GM18858 (cell line): Measurements from ENCODE around the gene KRTAP10-6.
"Not testable (repeated sequence)": the region's sequence is repeated elsewhere in the genome, so short reads cannot be mapped to it uniquely, and the experiment has no call there.

Experiments
- ATAC-seq: cut with Tn5 transposase; IDR thresholded peaks from one replicate; pipeline ENCODE4 v1.9.1; 2021; ENCODE audit not compliant: unreplicated experiment

The KRTAP10-6 gene

GRCh38 chr21:44564099-44564498 lies 28.2 kb downstream of the KRTAP10-6 start:
- no peak for ATAC-seq

GRCh38 chr21:44558695-44559094 lies 33.6 kb downstream of the KRTAP10-6 start, which contains the start of gene KRTAP10-3:
Gene KRTAP10-3, minus strand, starts transcription at chr21:44558795. Its CDS starts 80 bp downstream, at chr21:44558715.
- ATAC-seq = no peak

GRCh38 chr21:44558329-44558675 lies 34.0 kb downstream of the KRTAP10-6 start:
- not testable (repeated sequence) for ATAC-seq

- ATAC-seq = no peak
Measured at GRCh38 chr21:44557491-44558328, 34.6 kb downstream of the KRTAP10-6 start.

GRCh38 chr21:44556879-44557278 lies 35.4 kb downstream of the KRTAP10-6 start:
- ATAC-seq = no peak

- no peak for ATAC-seq
Measured at GRCh38 chr21:44555200-44555875, 37.0 kb downstream of the KRTAP10-6 start.

- ATAC-seq = no peak
Measured at GRCh38 chr21:44552681-44553080, 39.6 kb downstream of the KRTAP10-6 start.

GRCh38 chr21:44552136-44552535 lies 40.2 kb downstream of the KRTAP10-6 start:
- no peak for ATAC-seq

- no peak for ATAC-seq
Measured at GRCh38 chr21:44551340-44551961, 40.9 kb downstream of the KRTAP10-6 start, which contains the start of gene KRTAP10-2. Gene KRTAP10-2, minus strand, starts transcription at chr21:44551505. Its CDS starts 47 bp downstream, at chr21:44551458.

- ATAC-seq = no peak
Measured at GRCh38 chr21:44550807-44551206, 41.5 kb downstream of the KRTAP10-6 start.

GRCh38 chr21:44550285-44550684 lies 42.0 kb downstream of the KRTAP10-6 start:
- ATAC-seq = not testable (repeated sequence)

- no peak for ATAC-seq
Measured at GRCh38 chr21:44549525-44550211, 42.6 kb downstream of the KRTAP10-6 start.

- no peak for ATAC-seq
Measured at GRCh38 chr21:44548922-44549321, 43.4 kb downstream of the KRTAP10-6 start.

GRCh38 chr21:44548381-44548780 lies 43.9 kb downstream of the KRTAP10-6 start:
- ATAC-seq = no peak

- ATAC-seq = no peak
Measured at GRCh38 chr21:44547656-44548331, 44.5 kb downstream of the KRTAP10-6 start.

- no peak for ATAC-seq
Measured at GRCh38 chr21:44544566-44544965, 47.7 kb downstream of the KRTAP10-6 start.

- ATAC-seq = no peak
Measured at GRCh38 chr21:44542716-44543115, 49.6 kb downstream of the KRTAP10-6 start.
